Endometrial microvascular endothelial cells (primary cell): ENCODE results near the gene RBM15. TPM values are rescaled to one million over a fixed set of nuclear protein-coding genes. Genes with fewer than 3 reads are reported as not detected.

Experiments
- in situ Hi-C: cut with HindIII; loops from 2 replicates; pipeline ENCODE4 v1.10.0; 2017; ENCODE audit warnings: low sequenced_read_pairs, low pct_unique_long_range_greater_than_20kb; ENCODE audit errors: inconsistent ontology term
- total RNA-seq: library from RNA; depleted of rRNA; stranded (reverse); fragments of >200 nt; gene quantifications from one replicate; pipeline ENCODE4 v1.2.3, GENCODE V29; 2015; ENCODE audit errors: inconsistent ontology term

RBM15 gene
- 28.7 TPM for total RNA-seq

- in situ Hi-C loops, result no loop called here
Measured at GRCh38 chr1:110338886-110339406, at the start of gene RBM15. RBM15 (plus strand) TSS chr1:110339377; CDS start chr1:110339406, 29 bp downstream.

- in situ Hi-C loops, result no loop called here
Measured at GRCh38 chr1:110291241-110292030, 47.7 kb upstream of the RBM15 start.

GRCh38 chr1:110292031-110292741 lies 47.0 kb upstream of the RBM15 start:
- in situ Hi-C loops, result no loop called here

GRCh38 chr1:110293601-110294104 lies 45.5 kb upstream of the RBM15 start:
- in situ Hi-C loops, result no loop called here

GRCh38 chr1:110294308-110294707 lies 44.9 kb upstream of the RBM15 start:
- in situ Hi-C loops, result no loop called here

- in situ Hi-C loops, result no loop called here
Measured at GRCh38 chr1:110298991-110299390, 40.2 kb upstream of the RBM15 start.

- in situ Hi-C loops, result no loop called here
Measured at GRCh38 chr1:110300412-110301085, 38.6 kb upstream of the RBM15 start.

- in situ Hi-C loops, result no loop called here
Measured at GRCh38 chr1:110302836-110303235, 36.3 kb upstream of the RBM15 start.

- in situ Hi-C loops, result no loop called here
Measured at GRCh38 chr1:110305900-110306420, 33.2 kb upstream of the RBM15 start.

GRCh38 chr1:110307239-110307974 lies 31.8 kb upstream of the RBM15 start:
- in situ Hi-C loops, result no loop called here

GRCh38 chr1:110308247-110308646 lies 30.9 kb upstream of the RBM15 start:
- in situ Hi-C loops, result no loop called here

GRCh38 chr1:110309139-110309538 lies 30.0 kb upstream of the RBM15 start:
- in situ Hi-C loops, result no loop called here

- in situ Hi-C loops, result no loop called here
Measured at GRCh38 chr1:110309767-110310166, 29.4 kb upstream of the RBM15 start.

- in situ Hi-C loops, result no loop called here
Measured at GRCh38 chr1:110310300-110310699, 28.9 kb upstream of the RBM15 start.

GRCh38 chr1:110312188-110313121 lies 26.7 kb upstream of the RBM15 start:
- in situ Hi-C loops, result no loop called here

- in situ Hi-C loops, result no loop called here
Measured at GRCh38 chr1:110316735-110317134, 22.4 kb upstream of the RBM15 start.

- in situ Hi-C loops, result no loop called here
Measured at GRCh38 chr1:110318046-110318445, 21.1 kb upstream of the RBM15 start.
